ENCODE measurements around the gene PPP4R3B. TPM values are rescaled to one million over a fixed set of nuclear protein-coding genes. Genes with fewer than 3 reads are reported as not detected.

Gene PPP4R3B
- total and polyA plus RNA-seq, 2 of the 13 experiments (the other 11 are each of a cell fraction or from before 2014, with no cell fraction given), result 24.2 to 53.0 TPM

- Histone ChIP-seq H4K20me1 (ENCODE audit: insufficient read depth, low read length) (peaks cover 31% of the 10 kb centered on the region), H3K9me3 (ENCODE audit: low read length) (no peaks in the 10 kb centered on the region), H3K79me2 (ENCODE audit: insufficient read depth, low read length) (peaks cover 84% of the 10 kb centered on the region), H3K36me3 (replicated peaks in 1 of 2; ENCODE audit: control insufficient read depth in 1 of 2, insufficient read depth in 2 of 2, low read length in 2 of 2) (peaks cover 0 to 22% of the 10 kb centered on the region in 2 experiments; a peak in 4 of 5 replicates), H3K4me3 (replicated peaks in 1 of 3; ENCODE audit: insufficient read depth in 1 of 3, low read depth in 2 of 3, low read length in 3 of 3) (peak overlapping the region; percentile 68 to 99 (median 90)), H3K4me1 (ENCODE audit: insufficient read depth, low read length) (peaks cover 42% of the 10 kb centered on the region), H3K27me3 (ENCODE audit: control insufficient read depth in 1 of 2, insufficient read depth in 2 of 2, low read length in 2 of 2) (peaks cover 0 to 5% of the 10 kb centered on the region in 2 experiments; a peak in 1 of 5 replicates), H3K27ac (ENCODE audit: extremely low read length, insufficient read depth, low read length) (peak overlapping the region; percentile 95), H3K4me2 (ENCODE audit: low read depth, low read length) (peak overlapping the region; percentile 98), H3K9ac (ENCODE audit: insufficient read depth, low read depth, low read length) (peak overlapping the region; percentile 99), H2AFZ (ENCODE audit: low read length) (no peak overlapping the region)
- DNase-seq (ENCODE audit: low spot score) (peak; percentile 73), FAIRE-seq (peak; percentile 76), ATAC-seq (peak; percentile 57)
- intact Hi-C loops (cut with micrococcal nuclease; ENCODE audit: unreplicated experiment), result loop anchor here (5.0 kb wide), 1 partner anchor 201 kb away; the partner anchor contains the start of gene CCDC88A
- TSS peak; percentile 77 for BruUV-seq (replicated peaks)
- in situ Hi-C loops (cut with HindIII; ENCODE audit: extremely low pct_ligation_motif_present, low pct_unique_long_range_greater_than_20kb), result no loop called here
- CTCF ChIA-PET (ENCODE audit: low intra/inter-chr PET ratio, low total read pairs), result no interaction called here
- under 1% methylated on average over 32 of the region's 32 CpGs for WGBS (ENCODE audit: low lambda C conversion rate)
- POLR2A ChIA-PET, result interaction anchor here (0.6 to 2.8 kb wide), 9 partner anchors 8 to 199 kb away, joined by 3 to 20 read pairs (median 5); partner anchors contain the start of gene CFAP36
- no peak for TF ChIP-seq NR1H2 (CRISPR knock-in tag; IDR thresholded peaks at IDR 0.05; ENCODE audit: borderline replicate concordance, low read depth)
- TF ChIP-seq SAP130 (CRISPR knock-in tag; IDR thresholded peaks at IDR 0.05; ENCODE audit: low read depth), result peak; percentile 96
- TF ChIP-seq NFE2L1 (CRISPR knock-in tag; IDR thresholded peaks at IDR 0.05; ENCODE audit: borderline replicate concordance), result no peak
- no peak for TF ChIP-seq ERF (CRISPR knock-in tag; IDR thresholded peaks at IDR 0.05)
- no peak; the same call in none of the 2 replicates for TF ChIP-seq TRAFD1 (CRISPR knock-in tag; IDR thresholded peaks at IDR 0.05; ENCODE audit: borderline replicate concordance)
- TF ChIP-seq PLRG1 (conservative IDR thresholded peaks at IDR 0.05), result no peak
- TF ChIP-seq ZNF484 (CRISPR knock-in tag; IDR thresholded peaks at IDR 0.05; ENCODE audit: borderline replicate concordance, low read depth), result no peak
- no peak for TF ChIP-seq AGO2 (optimal IDR thresholded peaks at IDR 0.05; ENCODE audit: low read depth, low read length)
- peak; percentile 73; the same call in 1 of the 2 replicates for TF ChIP-seq SALL2 (CRISPR knock-in tag; IDR thresholded peaks at IDR 0.05)
- TF ChIP-seq ZNF687 (CRISPR knock-in tag; IDR thresholded peaks at IDR 0.05), result no peak; the same call in 1 of the 2 replicates
- TF ChIP-seq REL (CRISPR knock-in tag; conservative IDR thresholded peaks at IDR 0.05), result no peak
- no peak for TF ChIP-seq SNAPC2 (CRISPR knock-in tag; IDR thresholded peaks at IDR 0.05)
- TF ChIP-seq TGIF2 (CRISPR knock-in tag; IDR thresholded peaks at IDR 0.05), result peak; percentile 82
- no peak for TF ChIP-seq THAP7 (CRISPR knock-in tag; IDR thresholded peaks at IDR 0.05)
- no peak; the same call in 1 of the 2 replicates for TF ChIP-seq KMT2A (CRISPR knock-in tag; IDR thresholded peaks at IDR 0.05)
- no peak for TF ChIP-seq ZBTB7B (CRISPR knock-in tag; IDR thresholded peaks at IDR 0.05)
- TF ChIP-seq RARG (CRISPR knock-in tag; IDR thresholded peaks at IDR 0.05; ENCODE audit: low read depth), result no peak
- TF ChIP-seq MAX (IDR thresholded peaks at IDR 0.05), result peak; percentile 83
These were observed 1.0 kb upstream of the PPP4R3B start for GRCh38 chr2:55618275-55619055.
